ES-I3 (cell line): Measurements from ENCODE around the gene POU2F2.

Source experiments
- H3K36me3 ChIP-seq: 2 replicates; pipeline ENCODE4 v1.6.1; 2013; ENCODE audit warnings: mild to moderate bottlenecking, low read length, control low read depth, moderate library complexity; ENCODE audit not compliant: insufficient read depth
- H3K4me1 ChIP-seq: 2 replicates; pipeline ENCODE4 v1.6.1; 2013; ENCODE audit warnings: mild to moderate bottlenecking, control low read depth, low read length; ENCODE audit not compliant: insufficient read depth
- H3K9ac ChIP-seq: 2 replicates; pipeline ENCODE4 v1.6.1; 2013; ENCODE audit warnings: low read depth, mild to moderate bottlenecking, low read length, moderate library complexity
- H3K9me3 ChIP-seq: 2 replicates; pipeline ENCODE4 v1.6.1; 2013; ENCODE audit warnings: mild to moderate bottlenecking, low read length, moderate library complexity; ENCODE audit not compliant: control insufficient read depth, insufficient read depth

The POU2F2 gene

DNA sequence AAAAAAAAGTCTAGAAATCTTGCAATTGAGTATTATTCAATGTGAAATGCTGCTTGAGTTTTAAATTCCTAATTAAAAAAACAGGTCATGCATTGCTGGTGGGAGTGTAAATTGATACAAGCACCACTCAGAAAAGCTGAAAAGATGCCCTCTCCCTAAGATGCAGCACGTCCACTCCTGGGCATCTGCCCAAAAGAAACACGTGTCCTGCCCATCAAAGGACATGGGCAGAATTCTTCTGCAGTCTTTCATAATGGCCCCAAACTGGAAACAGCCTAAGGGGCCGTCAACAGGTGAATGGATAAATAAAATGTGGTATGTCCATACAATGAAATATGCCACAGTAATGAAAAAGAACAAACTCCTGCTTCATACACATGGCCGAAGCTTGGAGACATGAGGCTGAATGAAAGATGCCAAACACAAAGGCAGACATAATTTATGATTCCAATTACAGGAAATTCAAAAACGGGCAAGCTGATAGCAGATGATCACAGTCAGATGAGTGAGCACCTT, 7.8 kb downstream of the POU2F2 start:
- Histone ChIP-seq H3K36me3 (no peaks in the 10 kb centered on the region), H3K4me1 (peaks cover 30% of the 10 kb centered on the region), H3K9me3 (no peaks in the 10 kb centered on the region), H3K9ac (no peak overlapping the region)

DNA sequence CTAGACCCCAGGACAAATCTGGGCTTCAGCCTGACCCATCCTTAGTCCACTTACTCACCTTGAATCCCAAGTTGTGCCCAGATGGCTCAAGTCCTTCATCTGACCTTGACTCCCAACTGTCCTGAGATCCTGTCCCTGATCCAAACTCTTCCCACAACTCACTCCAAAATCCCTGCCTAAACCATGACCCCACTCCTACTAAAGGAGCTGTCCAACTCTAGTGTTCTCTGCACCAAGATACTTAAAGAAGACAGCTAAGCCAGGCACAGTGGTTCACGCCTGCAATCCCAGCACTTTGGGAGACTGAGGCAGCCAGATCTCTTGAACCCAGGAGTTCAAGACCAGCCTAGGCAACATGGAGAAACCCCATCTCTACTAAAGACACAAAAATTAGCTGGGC, 8.5 kb downstream of the POU2F2 start:
- Histone ChIP-seq H3K9ac (no peak overlapping the region), H3K36me3 (no peaks in the 10 kb centered on the region), H3K9me3 (no peaks in the 10 kb centered on the region), H3K4me1 (peaks cover 25% of the 10 kb centered on the region)

DNA sequence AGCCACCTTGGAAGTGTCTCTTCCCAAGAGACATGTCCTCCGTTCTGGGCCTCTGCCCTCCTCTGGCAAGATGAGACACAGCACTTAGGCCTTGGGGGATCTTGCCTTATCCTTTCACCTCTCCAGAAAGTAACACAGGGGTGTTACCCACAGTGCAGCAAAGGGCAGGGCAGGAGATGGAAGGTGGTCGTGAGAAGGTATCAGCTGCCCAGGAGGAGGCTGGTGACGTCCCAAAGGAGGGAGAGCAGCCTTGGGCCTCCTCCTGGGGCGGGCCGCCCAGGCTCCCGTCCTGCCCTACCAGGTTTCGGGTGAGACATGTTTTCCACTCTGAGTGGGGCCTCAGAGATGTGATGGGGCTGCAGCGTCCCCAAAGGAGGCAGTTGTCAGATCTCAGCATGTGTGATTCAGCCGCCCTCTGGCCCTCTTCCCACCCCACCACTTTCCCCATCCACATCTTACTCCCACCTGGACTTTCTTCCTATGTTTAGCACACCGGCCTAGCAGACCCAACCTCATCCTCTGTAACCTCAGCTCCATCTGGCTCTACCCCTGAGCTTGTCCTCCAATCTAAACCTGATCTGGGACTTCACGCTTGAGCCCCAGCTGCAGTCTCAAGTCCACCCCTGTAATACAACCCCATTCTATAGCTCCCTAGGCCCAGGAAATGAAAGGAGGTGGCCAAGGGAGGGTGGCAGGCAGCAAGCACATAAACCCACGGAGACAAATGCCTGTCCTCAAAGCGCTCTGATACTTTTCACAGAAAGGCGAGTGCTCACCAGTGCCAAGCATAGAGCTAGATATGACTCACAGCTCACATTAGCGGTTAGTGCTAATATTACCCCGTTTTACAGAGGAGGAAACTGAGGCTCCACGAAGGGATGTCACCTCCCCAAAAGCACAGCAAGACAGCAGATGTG, 9.3 kb downstream of the POU2F2 start:
- no peak overlapping the region for H3K9ac ChIP-seq
- no peaks in the 10 kb centered on the region for H3K9me3 ChIP-seq
- H3K4me1 ChIP-seq = peaks cover 25% of the 10 kb centered on the region
- H3K36me3 ChIP-seq = no peaks in the 10 kb centered on the region

DNA sequence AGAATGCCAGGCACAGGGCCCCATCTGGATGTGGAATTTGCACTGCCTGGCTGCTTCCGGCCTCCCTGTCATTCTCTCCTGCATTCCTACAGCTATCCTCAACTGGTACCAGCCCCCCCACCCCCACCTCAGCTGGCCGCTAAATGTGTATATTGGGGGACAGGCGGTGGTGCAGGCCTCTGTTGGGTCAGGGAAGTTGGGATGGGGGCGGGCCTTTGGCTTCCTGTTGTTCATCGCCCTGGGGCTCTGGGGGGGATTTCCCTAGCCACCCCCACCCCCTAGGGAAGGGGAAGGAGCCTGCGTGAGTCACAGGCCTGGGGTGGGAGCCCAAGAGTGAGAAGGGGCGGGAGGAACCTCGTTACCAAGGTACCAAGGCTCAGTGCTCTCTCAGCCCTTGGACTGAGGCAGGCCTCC, 10.6 kb downstream of the POU2F2 start:
- H3K9ac ChIP-seq = no peak overlapping the region
- no peaks in the 10 kb centered on the region for H3K9me3 ChIP-seq
- H3K36me3 ChIP-seq = no peaks in the 10 kb centered on the region
- peaks cover 25% of the 10 kb centered on the region for H3K4me1 ChIP-seq

DNA sequence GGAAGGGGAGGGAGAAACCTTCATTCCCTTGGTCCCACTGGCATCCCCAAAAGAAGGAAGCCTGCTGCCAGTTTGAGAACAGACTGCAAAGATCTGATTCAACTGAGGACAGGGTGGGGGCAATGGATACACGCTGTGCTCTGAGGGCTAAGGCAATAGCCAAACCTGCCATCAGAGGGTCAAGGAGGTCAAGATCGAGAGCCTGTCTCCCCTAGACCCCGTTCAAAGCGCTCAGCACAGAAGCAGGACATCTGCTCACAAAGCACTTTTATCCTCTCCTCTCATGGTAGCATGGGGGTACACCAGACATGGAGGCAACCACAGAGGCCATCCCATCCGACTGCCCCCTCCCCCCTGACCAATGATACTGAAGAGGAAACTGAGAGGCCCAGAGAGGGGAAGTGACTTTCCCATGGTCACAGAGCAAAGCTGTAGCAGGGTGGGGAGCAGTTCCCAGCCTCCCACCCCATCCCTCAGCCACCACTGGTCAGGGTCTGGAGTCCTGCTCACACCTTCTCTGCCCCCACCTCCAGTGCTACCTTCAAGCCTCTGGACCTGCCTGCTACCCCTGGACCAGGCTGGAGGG, 11.1 kb downstream of the POU2F2 start:
- no peaks in the 10 kb centered on the region for H3K9me3 ChIP-seq
- no peaks in the 10 kb centered on the region for H3K36me3 ChIP-seq
- H3K9ac ChIP-seq = no peak overlapping the region
- peaks cover 25% of the 10 kb centered on the region for H3K4me1 ChIP-seq

DNA sequence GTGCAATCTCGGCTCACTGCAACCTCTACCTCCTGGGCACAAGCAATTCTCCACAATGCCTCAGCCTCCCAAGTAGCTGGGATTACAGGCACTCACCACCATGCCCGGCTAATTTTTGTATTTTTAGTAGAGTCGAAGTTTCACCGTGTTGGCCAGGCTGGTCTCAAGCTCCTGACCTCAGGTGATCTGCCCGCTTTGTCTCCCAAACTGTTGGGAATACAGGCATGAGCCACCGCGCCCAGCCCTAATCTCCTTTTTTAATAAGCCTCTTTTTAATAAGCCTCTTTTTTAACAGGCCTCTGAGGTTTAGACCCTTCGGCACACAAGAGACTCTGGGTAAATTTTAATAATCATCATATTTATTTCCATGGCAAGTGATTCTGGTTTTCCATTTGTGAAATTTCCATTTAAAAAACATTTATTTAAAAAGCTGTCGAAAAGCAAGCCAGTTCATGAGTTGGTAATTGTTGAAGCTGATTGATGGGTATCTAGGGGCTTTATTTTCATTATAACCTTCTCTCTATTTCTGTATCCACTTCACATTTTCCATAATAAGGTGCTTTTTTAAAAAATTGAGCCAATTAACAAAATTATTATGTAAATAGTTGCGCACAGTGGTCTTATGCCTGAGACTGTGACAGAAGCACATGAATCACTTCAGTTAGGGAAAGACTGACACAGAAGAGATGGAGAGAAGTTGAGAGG, 11.8 kb downstream of the POU2F2 start:
- no peak overlapping the region for H3K9ac ChIP-seq
- no peaks in the 10 kb centered on the region for H3K36me3 ChIP-seq
- no peaks in the 10 kb centered on the region for H3K9me3 ChIP-seq
- H3K4me1 ChIP-seq = peaks cover 27% of the 10 kb centered on the region

DNA sequence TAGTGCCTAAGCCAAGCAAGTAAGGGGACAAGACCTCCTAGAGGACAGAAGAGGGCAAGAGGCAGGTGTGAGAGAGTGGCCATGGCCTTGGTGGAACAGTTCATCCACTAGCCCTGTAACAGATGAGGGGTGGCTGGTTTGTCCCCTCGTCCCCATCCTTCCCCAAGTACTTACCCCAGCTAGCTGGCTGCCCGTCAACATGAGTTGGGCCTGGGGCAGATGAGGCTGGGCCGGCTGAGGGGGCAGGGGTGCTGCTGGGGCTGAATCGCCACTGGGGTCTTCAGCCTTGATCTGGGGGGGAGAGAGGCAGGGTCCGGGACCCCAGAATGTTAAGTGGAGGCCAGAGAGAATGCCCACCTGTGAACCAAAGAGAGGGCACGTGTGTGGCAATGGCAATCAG, 15.2 kb downstream of the POU2F2 start:
- Histone ChIP-seq H3K9ac (no peak overlapping the region), H3K36me3 (no peaks in the 10 kb centered on the region), H3K9me3 (no peaks in the 10 kb centered on the region), H3K4me1 (peaks cover 40% of the 10 kb centered on the region)

DNA sequence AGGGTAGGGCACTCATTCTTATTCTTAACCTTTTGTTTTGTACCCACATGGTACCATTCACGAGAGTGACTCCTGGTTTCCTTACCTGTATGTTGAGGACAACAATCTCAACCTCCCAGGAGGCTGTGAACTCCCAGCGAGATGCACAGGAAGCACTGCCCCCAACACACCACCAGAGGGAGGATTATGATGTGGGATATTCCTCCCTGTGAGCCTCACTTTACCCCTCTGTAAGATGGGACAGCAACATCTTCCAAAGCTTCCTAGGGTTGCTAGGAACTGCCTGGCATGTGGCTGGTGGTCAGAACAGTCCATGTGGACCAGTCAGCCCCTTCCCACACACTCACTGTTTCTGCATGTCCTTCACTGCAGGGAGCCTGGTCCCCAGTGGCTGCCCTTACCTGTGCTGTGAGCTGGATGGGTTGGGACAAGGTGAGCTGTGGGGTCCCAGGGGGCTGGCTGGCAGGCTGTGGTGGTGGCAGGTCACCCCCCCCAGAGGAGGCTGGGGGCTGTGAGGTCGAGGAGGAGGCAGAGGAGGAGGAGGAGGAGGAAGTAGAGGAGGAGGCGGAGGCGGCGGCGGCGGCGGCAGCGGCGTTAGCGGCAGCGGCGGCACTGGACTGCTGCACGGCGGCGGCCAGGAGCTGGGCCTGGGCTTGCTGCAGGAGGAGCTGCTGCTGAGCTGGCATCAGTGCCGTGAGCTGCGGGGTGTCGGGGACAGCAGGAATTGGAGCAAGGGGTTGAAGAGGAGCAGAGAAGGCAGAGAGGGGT, 15.8 kb downstream of the POU2F2 start:
- H3K4me1 ChIP-seq = peaks cover 40% of the 10 kb centered on the region
- H3K9ac ChIP-seq = no peak overlapping the region

DNA sequence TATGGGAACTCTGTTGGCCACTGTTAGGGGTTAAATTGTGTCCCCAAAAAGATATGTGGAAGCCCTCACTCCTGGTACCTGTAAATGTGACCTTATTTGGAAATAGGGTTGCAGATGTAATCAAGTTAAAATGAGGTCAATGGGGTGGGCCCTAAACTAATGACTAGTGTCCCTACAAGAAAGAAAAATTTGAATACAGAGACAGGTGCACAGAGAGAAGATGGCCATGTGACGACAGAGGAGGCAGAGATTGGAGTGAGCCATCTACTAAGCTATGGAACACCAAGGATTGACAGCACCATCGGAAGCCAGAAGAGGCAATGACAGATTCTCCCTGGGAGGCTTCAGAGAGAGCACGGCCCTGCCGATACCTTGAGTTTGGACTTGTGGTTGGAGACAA, 16.5 kb downstream of the POU2F2 start:
- Histone ChIP-seq H3K36me3 (no peaks in the 10 kb centered on the region), H3K9me3 (no peaks in the 10 kb centered on the region), H3K9ac (no peak overlapping the region), H3K4me1 (peaks cover 32% of the 10 kb centered on the region)

More for the DNA sequence above, 15.8 kb downstream of the POU2F2 start:
- Histone ChIP-seq H3K36me3 (no peaks in the 10 kb centered on the region), H3K9me3 (no peaks in the 10 kb centered on the region)

DNA sequence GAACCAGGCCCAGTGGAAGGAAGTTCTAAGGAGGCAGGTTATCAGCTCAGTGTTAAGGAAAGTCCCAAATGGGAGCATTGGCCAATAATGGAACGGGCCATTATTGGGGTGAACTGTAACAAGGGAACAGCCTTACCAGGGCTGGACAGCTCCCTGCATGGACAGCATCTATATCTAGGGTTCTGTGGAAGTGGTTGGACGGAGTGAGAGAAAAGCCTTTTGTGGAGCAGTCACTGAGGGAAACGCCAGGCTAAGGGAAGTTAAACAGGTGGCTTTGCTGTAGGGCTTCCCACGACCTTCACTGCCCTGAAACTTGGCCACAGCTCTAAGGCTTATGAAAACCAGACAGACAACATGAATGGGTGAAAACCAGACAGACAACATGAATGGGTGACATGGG, 17.0 kb downstream of the POU2F2 start:
- Histone ChIP-seq H3K4me1 (peaks cover 30% of the 10 kb centered on the region), H3K9me3 (no peaks in the 10 kb centered on the region), H3K36me3 (no peaks in the 10 kb centered on the region), H3K9ac (no peak overlapping the region)

DNA sequence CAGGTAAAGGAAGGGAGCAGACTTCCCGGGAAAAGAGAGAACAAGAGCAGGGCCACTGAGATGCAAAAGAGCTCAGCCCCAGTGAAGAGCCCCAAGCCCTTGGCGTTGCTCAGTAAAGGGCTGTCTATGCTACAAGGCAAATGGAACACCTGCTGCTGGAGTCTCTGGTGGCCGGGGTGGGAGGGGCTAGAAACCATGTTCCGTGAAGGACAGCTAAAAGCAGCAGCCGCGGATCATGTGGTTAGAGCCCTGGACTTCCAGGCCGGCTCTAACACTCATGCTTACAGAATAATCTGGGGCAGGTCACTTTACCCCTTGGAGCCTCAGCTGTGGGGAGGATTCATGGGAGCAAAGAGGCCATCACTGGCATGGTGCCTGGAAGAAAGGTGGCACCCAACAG, 17.8 kb downstream of the POU2F2 start:
- no peaks in the 10 kb centered on the region for H3K36me3 ChIP-seq
- H3K9me3 ChIP-seq = no peaks in the 10 kb centered on the region
- H3K9ac ChIP-seq = no peak overlapping the region
- H3K4me1 ChIP-seq = peaks cover 30% of the 10 kb centered on the region

DNA sequence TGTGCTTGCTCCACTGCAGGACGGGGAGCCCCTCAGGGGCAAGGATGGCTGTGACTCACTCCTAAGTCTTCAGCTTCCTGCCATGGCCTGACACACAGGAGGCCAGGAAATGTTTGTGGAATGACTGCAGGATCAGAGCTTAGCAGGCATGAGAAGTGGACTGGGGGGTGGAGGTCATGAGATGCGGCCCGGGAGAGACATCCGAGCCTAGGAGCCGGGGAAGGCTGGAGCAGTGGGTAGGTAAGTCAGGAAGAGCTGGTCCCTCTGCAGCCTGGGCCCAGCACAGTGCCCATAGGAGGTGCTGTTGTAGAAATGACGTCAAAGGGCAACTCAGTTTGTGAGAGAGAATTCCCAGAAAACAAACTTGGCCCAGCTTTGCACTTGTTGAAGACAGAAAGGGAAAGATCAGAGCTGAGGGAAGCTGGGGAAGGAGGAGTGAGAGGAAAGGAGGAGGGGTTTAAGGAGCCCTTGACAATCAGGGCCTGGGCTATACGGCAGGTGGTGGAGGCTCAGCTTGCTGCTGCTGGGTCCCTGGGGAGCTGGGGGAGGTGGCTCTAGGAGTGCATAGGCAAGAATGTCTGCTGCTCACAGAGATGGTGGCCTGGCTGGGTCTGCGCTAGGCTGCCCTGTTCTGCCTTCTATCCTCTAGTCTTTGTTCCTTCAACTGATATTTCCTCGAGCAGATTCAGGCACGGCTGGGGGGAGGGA, 18.5 kb downstream of the POU2F2 start:
- H3K36me3 ChIP-seq = no peaks in the 10 kb centered on the region
- peaks cover 35% of the 10 kb centered on the region for H3K4me1 ChIP-seq
- H3K9me3 ChIP-seq = no peaks in the 10 kb centered on the region
- no peak overlapping the region for H3K9ac ChIP-seq

DNA sequence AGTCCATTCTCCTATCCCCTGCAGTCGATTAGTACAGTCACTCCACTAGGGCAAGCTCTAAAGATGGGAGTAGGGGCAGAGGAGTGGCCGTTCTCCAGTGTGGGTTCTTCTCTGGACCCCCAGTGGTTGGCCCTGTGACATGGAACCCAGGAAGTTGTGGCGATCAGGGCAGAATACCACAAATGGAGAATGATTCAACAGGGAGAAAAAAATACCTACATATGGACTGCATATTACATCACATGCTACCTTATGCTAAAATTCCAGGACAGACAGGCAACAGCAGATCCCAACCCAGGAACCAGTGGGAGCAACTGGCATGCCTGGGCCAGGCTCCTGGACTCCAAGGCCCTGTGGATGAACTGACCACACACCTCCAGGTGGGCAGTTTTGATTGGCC, 20.4 kb downstream of the POU2F2 start:
- Histone ChIP-seq H3K4me1 (peaks cover 37% of the 10 kb centered on the region), H3K36me3 (no peaks in the 10 kb centered on the region), H3K9ac (no peak overlapping the region), H3K9me3 (no peaks in the 10 kb centered on the region)
